K562 (cell line): ENCODE results near the gene BRD4. TPM values are rescaled to one million over a fixed set of nuclear protein-coding genes. Genes with fewer than 3 reads are reported as not detected.
A peak's percentile ranks its signal among the peaks of the same experiment; 100 is the strongest.

ENCODE experiments used
- FOXJ3 ChIP-seq: sonication (generic); formaldehyde crosslinking; IDR thresholded peaks from 2 replicates; pipeline ENCODE4 v1.4.0; 2020; ENCODE audit warnings: mild to moderate bottlenecking, missing genetic modification reagents
- KDM2B ChIP-seq: fragments of 250-450 bp; sonication (Bioruptor Pico); IDR thresholded peaks from 2 replicates; pipeline ENCODE4 v1.8.0; 2021; ENCODE audit warnings: mild to moderate bottlenecking, moderate library complexity
- MEIS2 ChIP-seq: fragments of 450-650 bp; IDR thresholded peaks from 2 replicates; pipeline ENCODE4 v1.6.1; 2014; ENCODE audit warnings: mild to moderate bottlenecking; ENCODE audit not compliant: partially characterized antibody
- MYNN ChIP-seq, 2 experiments: sonication (generic); formaldehyde crosslinking in 1 of 2; IDR thresholded peaks; 2 replicates each; pipeline versions ENCODE4 v1.5.0 to v1.6.1; 2016 to 2020; ENCODE audit warnings: antibody characterized with exemption in 1 of 2, missing genetic modification reagents in 1 of 2
- NBN ChIP-seq: fragments of 450-650 bp; IDR thresholded peaks from 2 replicates; pipeline ENCODE4 v1.6.1; 2016; ENCODE audit warnings: low read depth, mild to moderate bottlenecking
- PHF20 ChIP-seq: fragments of 450-650 bp; IDR thresholded peaks from 2 replicates; pipeline ENCODE4 v1.6.1; 2018; ENCODE audit not compliant: partially characterized antibody
- RAD21 ChIP-seq, 2 experiments: fragments of 250-450 bp in 1 of 2; fragments of 450-650 bp in 1 of 2; sonication (Bioruptor Pico) in 1 of 2; formaldehyde crosslinking in 1 of 2; IDR thresholded peaks in 1 of 2; conservative IDR thresholded peaks in 1 of 2; 2 replicates each; pipeline versions ENCODE4 v1.4.0 to v1.8.0; 2020 to 2022; ENCODE audit warnings: mild to moderate bottlenecking in 2 of 2, moderate library complexity in 1 of 2
- REST ChIP-seq, 2 experiments: fragments of 450-650 bp; formaldehyde crosslinking in 1 of 2; IDR thresholded peaks; 2 replicates each; pipeline versions ENCODE4 v1.4.0 to v1.6.1; 2014 to 2020; ENCODE audit warnings: mild to moderate bottlenecking in 2 of 2, borderline replicate concordance in 1 of 2, low read depth in 1 of 2
- SIX5 ChIP-seq, 2 experiments: IDR thresholded peaks; 2 replicates each; pipeline ENCODE4 v1.6.1; 2011; ENCODE audit warnings: low read length in 2 of 2, borderline replicate concordance in 1 of 2, low read depth in 1 of 2, mild to moderate bottlenecking in 1 of 2, moderate library complexity in 1 of 2; ENCODE audit not compliant: insufficient read depth in 1 of 2
- TFAM ChIP-seq: fragments of 250-450 bp; sonication (Bioruptor Pico); conservative IDR thresholded peaks from 2 replicates; pipeline ENCODE4 v1.5.0; 2021; ENCODE audit warnings: mild to moderate bottlenecking, moderate library complexity
- TFAP4 ChIP-seq: sonication (generic); formaldehyde crosslinking; IDR thresholded peaks from 2 replicates; pipeline ENCODE4 v1.8.0; 2022; ENCODE audit warnings: missing genetic modification reagents, mild to moderate bottlenecking, moderate library complexity, borderline replicate concordance
- THRAP3 ChIP-seq: fragments of 450-650 bp; IDR thresholded peaks from 2 replicates; pipeline ENCODE4 v1.6.1; 2016; ENCODE audit warnings: mild to moderate bottlenecking, inconsistent platforms, borderline replicate concordance
- ZFP30 ChIP-seq: fragments of 250-450 bp; sonication (Bioruptor Pico); IDR thresholded peaks from 2 replicates; pipeline ENCODE4 v1.8.0; 2022; ENCODE audit warnings: moderate library complexity, mild to moderate bottlenecking, inconsistent platforms, borderline replicate concordance
- ZKSCAN1 ChIP-seq: fragments of 150-350 bp; IDR thresholded peaks from 2 replicates; pipeline ENCODE4 v1.6.1; 2016; ENCODE audit warnings: low read depth, low read length
- ZNF354B ChIP-seq: fragments of 250-450 bp; sonication (Bioruptor Pico); IDR thresholded peaks from 2 replicates; pipeline ENCODE4 v1.4.0; 2020
- ZNF766 ChIP-seq: fragments of 200-800 bp; sonication (Bioruptor generic); conservative IDR thresholded peaks from 2 replicates; pipeline ENCODE4 v1.6.1; 2016; ENCODE audit warnings: missing genetic modification characterization, missing compliant biosample characterization
- polyA plus RNA-seq, 8 experiments: library from polyadenylated mRNA; depleted of rRNA in 4 of 8; stranded (reverse) in 5 of 8; unstranded in 3 of 8; fragments of >200 nt; fragmentation: Nextera tagmentation in 2 of 8; fragmentation: Illumina TruSeq in 1 of 8; extraction: Ambion mirVana in 2 of 8; extraction: Trizol in 1 of 8; gene quantifications; 2 replicates each; pipeline versions ENCODE4 v1.2.1 to v1.2.3, GENCODE V29; 2011 to 2014; ENCODE audit warnings: inconsistent platforms in 1 of 8, missing spikeins in 1 of 8
- total RNA-seq, 7 experiments: library from RNA; depleted of rRNA in 6 of 7; stranded (reverse); fragments of >200 nt in 6 of 7; fragmentation: Illumina TruSeq in 2 of 7; extraction: Trizol in 2 of 7; gene quantifications; 2 replicates each; pipeline versions ENCODE4 v1.2.1 to v1.2.3, GENCODE V29; 2011 to 2021; ENCODE audit warnings: low replicate concordance in 1 of 7

Gene BRD4
- total and polyA plus RNA-seq, 9 of the 15 experiments (the other 6 are each of a cell fraction or from before 2014, with no cell fraction given), result 1.8 to 105 (median 15.6) TPM

- TF ChIP-seq RAD21 (CRISPR knock-in tag; conservative IDR thresholded peaks at IDR 0.05 in 1 of 2, IDR thresholded peaks at IDR 0.05 in 1 of 2), result no peak
- peak; percentile 72 for TF ChIP-seq MEIS2
- no peak for TF ChIP-seq ZFP30
- no peak for TF ChIP-seq REST (IDR thresholded peaks at IDR 0.05; ENCODE audit: borderline replicate concordance)
- no peak for TF ChIP-seq REST (CRISPR knock-in tag; IDR thresholded peaks at IDR 0.05; ENCODE audit: low read depth)
- TF ChIP-seq THRAP3, result no peak
- TF ChIP-seq KDM2B (CRISPR knock-in tag), result no peak; the same call in 1 of the 2 replicates
- TF ChIP-seq TFAP4, result peak; percentile 96
- TF ChIP-seq ZNF766 (CRISPR knock-in tag), result peak; percentile 80; the same call in 1 of the 2 replicates
- no peak for TF ChIP-seq ZNF354B (CRISPR knock-in tag)
- TF ChIP-seq NBN, result no peak
- no peak for TF ChIP-seq TFAM (CRISPR knock-in tag)
- TF ChIP-seq MYNN (IDR thresholded peaks at IDR 0.05), result peak; percentile 84
- no peak for TF ChIP-seq MYNN (CRISPR knock-in tag; IDR thresholded peaks at IDR 0.05)
- TF ChIP-seq ZKSCAN1, result no peak
- peak; percentile 58 to 67; a peak in 3 of 4 replicates for TF ChIP-seq SIX5 (IDR thresholded peaks at IDR 0.05; ENCODE audit: borderline replicate concordance in 1 of 2, insufficient read depth in 1 of 2, low read depth in 1 of 2, low read length in 2 of 2)
- TF ChIP-seq PHF20, result peak; percentile 43
- no peak for TF ChIP-seq FOXJ3 (CRISPR knock-in tag)
Observed at GRCh38 chr19:15379083-15379998, 47.0 kb upstream of the BRD4 start, which contains the start of gene AKAP8 (continued).
